Loucy (cell line): Measurements from ENCODE around the gene COL21A1.

Experiments used
- EZH2phosphoT487 ChIP-seq: fragments of 200-600 bp; IDR thresholded peaks from 2 replicates; pipeline ENCODE4 v1.6.1; 2018; ENCODE audit warnings: antibody characterized with exemption, mild to moderate bottlenecking, moderate library complexity, borderline replicate concordance
- TF ChIP-seq, protein P1 (sequence below): fragments of 200-600 bp; sonication (generic); conservative IDR thresholded peaks from 2 replicates; pipeline ENCODE4 v1.5.1; 2014; ENCODE audit warnings: mild to moderate bottlenecking, antibody characterized with exemption, low read length

DNA sequence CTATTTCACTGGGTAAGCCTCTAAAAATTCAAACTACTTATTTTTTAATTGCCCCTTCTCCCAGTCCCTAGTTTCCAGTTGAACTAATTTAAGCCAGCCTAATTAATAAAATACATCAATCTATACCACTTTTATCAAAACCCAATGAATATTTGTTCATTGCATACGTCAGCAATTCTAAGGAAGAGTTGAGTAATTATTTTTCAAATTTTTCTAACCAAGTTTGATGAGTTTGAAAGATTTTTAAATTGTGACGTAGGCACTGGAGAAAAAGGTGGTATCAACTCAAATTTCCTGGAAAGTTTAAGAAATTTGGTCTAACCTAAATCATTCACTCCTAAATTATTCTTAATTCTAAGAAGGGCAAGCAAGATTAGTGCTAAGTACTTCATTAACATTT, 35.7 kb downstream of the COL21A1 start:
- TF ChIP-seq, protein P1, sequence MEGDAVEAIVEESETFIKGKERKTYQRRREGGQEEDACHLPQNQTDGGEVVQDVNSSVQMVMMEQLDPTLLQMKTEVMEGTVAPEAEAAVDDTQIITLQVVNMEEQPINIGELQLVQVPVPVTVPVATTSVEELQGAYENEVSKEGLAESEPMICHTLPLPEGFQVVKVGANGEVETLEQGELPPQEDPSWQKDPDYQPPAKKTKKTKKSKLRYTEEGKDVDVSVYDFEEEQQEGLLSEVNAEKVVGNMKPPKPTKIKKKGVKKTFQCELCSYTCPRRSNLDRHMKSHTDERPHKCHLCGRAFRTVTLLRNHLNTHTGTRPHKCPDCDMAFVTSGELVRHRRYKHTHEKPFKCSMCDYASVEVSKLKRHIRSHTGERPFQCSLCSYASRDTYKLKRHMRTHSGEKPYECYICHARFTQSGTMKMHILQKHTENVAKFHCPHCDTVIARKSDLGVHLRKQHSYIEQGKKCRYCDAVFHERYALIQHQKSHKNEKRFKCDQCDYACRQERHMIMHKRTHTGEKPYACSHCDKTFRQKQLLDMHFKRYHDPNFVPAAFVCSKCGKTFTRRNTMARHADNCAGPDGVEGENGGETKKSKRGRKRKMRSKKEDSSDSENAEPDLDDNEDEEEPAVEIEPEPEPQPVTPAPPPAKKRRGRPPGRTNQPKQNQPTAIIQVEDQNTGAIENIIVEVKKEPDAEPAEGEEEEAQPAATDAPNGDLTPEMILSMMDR: no peak
- no peak for TF ChIP-seq EZH2phosphoT487
